WTC11 (cell line): ENCODE results near the gene ST6GALNAC3. TPM values are rescaled to one million over a fixed set of nuclear protein-coding genes. Genes with fewer than 3 reads are reported as not detected.

Experiments
- ATAC-seq: fragments of 200-7000 bp; cut with Tn5 transposase; 2 replicates; pipeline ENCODE4 v1.10.0; 2021; ENCODE audit warnings: mild to moderate bottlenecking, moderate library complexity
- CTCF ChIA-PET: fragments of 300-600 bp; sonication (Branson Sonifier 250); formaldehyde crosslinking; loops from one replicate; lab custom pipeline; 2021; ENCODE audit warnings: antibody characterized with exemption; lab: Charles Lee
- POLR2A ChIA-PET: fragments of 350-600 bp; sonication (Branson Sonifier 250); formaldehyde crosslinking; loops from one replicate; lab custom pipeline; 2021; ENCODE audit warnings: antibody characterized with exemption; lab: Charles Lee
- DNase-seq: peaks from one replicate; pipeline ENCODE4 v3.0.0; 2021; ENCODE audit warnings: low spot score
- H3K27ac Mint-ChIP-seq: 2 replicates; pipeline ENCODE4 v1.8.0; 2021; ENCODE audit warnings: mixed read lengths
- H3K27me3 Mint-ChIP-seq: 2 replicates; pipeline ENCODE4 v1.8.0; 2021; ENCODE audit warnings: low read depth, mild to moderate bottlenecking, moderate library complexity, mixed read lengths
- H3K36me3 Mint-ChIP-seq: 2 replicates; pipeline ENCODE4 v1.8.0; 2021; ENCODE audit warnings: mixed read lengths
- H3K4me1 Mint-ChIP-seq: 2 replicates; pipeline ENCODE4 v1.8.0; 2022; ENCODE audit warnings: mixed read lengths
- H3K4me3 Mint-ChIP-seq: 2 replicates; pipeline ENCODE4 v1.8.0; 2021; ENCODE audit warnings: mild to moderate bottlenecking, moderate library complexity, mixed read lengths
- H3K9me3 Mint-ChIP-seq: 2 replicates; pipeline ENCODE4 v1.8.0; 2021; ENCODE audit warnings: mixed read lengths
- ETV6 ChIP-seq: sonication (generic); formaldehyde crosslinking; IDR thresholded peaks from 2 replicates; pipeline ENCODE4 v1.8.1; 2022; ENCODE audit warnings: mild to moderate bottlenecking, missing genetic modification reagents
- FOXJ3 ChIP-seq: sonication (generic); formaldehyde crosslinking; IDR thresholded peaks from 2 replicates; pipeline ENCODE4 v1.9.0; 2021; ENCODE audit warnings: missing genetic modification reagents, mild to moderate bottlenecking, borderline replicate concordance
- FOXK1 ChIP-seq: sonication (generic); formaldehyde crosslinking; IDR thresholded peaks from 2 replicates; pipeline ENCODE4 v1.8.0; 2022; ENCODE audit warnings: mild to moderate bottlenecking, moderate library complexity, missing genetic modification reagents
- GABPB1 ChIP-seq: sonication (generic); formaldehyde crosslinking; IDR thresholded peaks from 2 replicates; pipeline ENCODE4 v1.8.1; 2023; ENCODE audit warnings: mild to moderate bottlenecking, missing genetic modification reagents
- HMGA2 ChIP-seq: fragments of 250-450 bp; sonication (Bioruptor Pico); IDR thresholded peaks from 2 replicates; pipeline ENCODE4 v1.4.0; 2021; ENCODE audit warnings: mild to moderate bottlenecking, moderate library complexity
- IRF1 ChIP-seq: sonication (generic); formaldehyde crosslinking; IDR thresholded peaks from 2 replicates; pipeline ENCODE4 v1.8.0; 2023; ENCODE audit warnings: missing genetic modification reagents
- IRF2 ChIP-seq: sonication (generic); formaldehyde crosslinking; IDR thresholded peaks from 2 replicates; pipeline ENCODE4 v1.8.0; 2022; ENCODE audit warnings: low read depth, missing genetic modification reagents, borderline replicate concordance
- NFE2L1 ChIP-seq: sonication (generic); formaldehyde crosslinking; IDR thresholded peaks from 2 replicates; pipeline ENCODE4 v1.8.1; 2023; ENCODE audit warnings: missing genetic modification reagents
- NFYB ChIP-seq: sonication (generic); formaldehyde crosslinking; conservative IDR thresholded peaks from 2 replicates; pipeline ENCODE4 v1.8.0; 2022; ENCODE audit warnings: low read depth, missing genetic modification reagents
- NR1H2 ChIP-seq: sonication (generic); formaldehyde crosslinking; IDR thresholded peaks from 2 replicates; pipeline ENCODE4 v1.9.0; 2021; ENCODE audit warnings: mild to moderate bottlenecking, moderate library complexity, missing genetic modification reagents
- NR3C1 ChIP-seq: sonication (generic); formaldehyde crosslinking; conservative IDR thresholded peaks from 2 replicates; pipeline ENCODE4 v1.8.1; 2023; ENCODE audit warnings: low read depth, mild to moderate bottlenecking, missing genetic modification reagents
- OVOL2 ChIP-seq: fragments of 250-450 bp; sonication (Bioruptor Pico); IDR thresholded peaks from 2 replicates; pipeline ENCODE4 v1.9.0; 2021; ENCODE audit warnings: mild to moderate bottlenecking, borderline replicate concordance
- PRRX2 ChIP-seq: fragments of 250-450 bp; sonication (Bioruptor Pico); IDR thresholded peaks from 2 replicates; pipeline ENCODE4 v1.8.0; 2021; ENCODE audit warnings: mild to moderate bottlenecking
- RELA ChIP-seq: sonication (generic); formaldehyde crosslinking; IDR thresholded peaks from 2 replicates; pipeline ENCODE4 v1.8.1; 2022; ENCODE audit warnings: missing genetic modification reagents, mild to moderate bottlenecking, borderline replicate concordance
- SMAD4 ChIP-seq: sonication (generic); formaldehyde crosslinking; IDR thresholded peaks from 2 replicates; pipeline ENCODE4 v1.8.0; 2022; ENCODE audit warnings: mild to moderate bottlenecking, missing genetic modification reagents
- SOX15 ChIP-seq: fragments of 250-450 bp; sonication (Bioruptor Pico); IDR thresholded peaks from 2 replicates; pipeline ENCODE4 v1.9.0; 2021; ENCODE audit warnings: mild to moderate bottlenecking
- SP1 ChIP-seq: sonication (generic); formaldehyde crosslinking; conservative IDR thresholded peaks from 2 replicates; pipeline ENCODE4 v1.8.1; 2022; ENCODE audit warnings: missing genetic modification reagents
- TCF7 ChIP-seq: sonication (generic); formaldehyde crosslinking; IDR thresholded peaks from 2 replicates; pipeline ENCODE4 v1.8.0; 2022; ENCODE audit warnings: mild to moderate bottlenecking, low read depth, missing genetic modification reagents, moderate library complexity
- TEAD1 ChIP-seq: sonication (generic); formaldehyde crosslinking; IDR thresholded peaks from 2 replicates; pipeline ENCODE4 v1.8.0; 2022; ENCODE audit warnings: mild to moderate bottlenecking, missing genetic modification reagents
- ZBTB21 ChIP-seq: sonication (generic); formaldehyde crosslinking; IDR thresholded peaks from 2 replicates; pipeline ENCODE4 v1.8.1; 2023; ENCODE audit warnings: mild to moderate bottlenecking, missing genetic modification reagents, borderline replicate concordance
- ZNF138 ChIP-seq: sonication (generic); formaldehyde crosslinking; conservative IDR thresholded peaks from 2 replicates; pipeline ENCODE4 v1.8.1; 2022; ENCODE audit warnings: mild to moderate bottlenecking, moderate library complexity, missing genetic modification reagents
- ZNF263 ChIP-seq: sonication (generic); formaldehyde crosslinking; IDR thresholded peaks from 2 replicates; pipeline ENCODE4 v1.8.1; 2022; ENCODE audit warnings: low read depth, mild to moderate bottlenecking, moderate library complexity, missing genetic modification reagents
- ZNF317 ChIP-seq: sonication (generic); formaldehyde crosslinking; IDR thresholded peaks from 2 replicates; pipeline ENCODE4 v1.8.1; 2023; ENCODE audit warnings: low read depth, mild to moderate bottlenecking, moderate library complexity, missing genetic modification reagents, borderline replicate concordance
- ZNF416 ChIP-seq: fragments of 250-450 bp; sonication (Bioruptor Pico); IDR thresholded peaks from 2 replicates; pipeline ENCODE4 v1.9.0; 2021; ENCODE audit warnings: mild to moderate bottlenecking, inconsistent platforms
- total RNA-seq: library from RNA; stranded (reverse); gene quantifications from 3 replicates; pipeline ENCODE4 v1.2.3, GENCODE V29; 2021
- TF ChIP-seq, protein P1 (sequence below): fragments of 250-450 bp; sonication (Bioruptor Pico); IDR thresholded peaks from 2 replicates; pipeline ENCODE4 v2.1.2; 2022; ENCODE audit warnings: mild to moderate bottlenecking, moderate library complexity
- TF ChIP-seq, protein P2 (sequence below): fragments of 250-450 bp; sonication (Bioruptor Pico); IDR thresholded peaks from 2 replicates; pipeline ENCODE4 v1.9.0; 2021; ENCODE audit warnings: mild to moderate bottlenecking, borderline replicate concordance
- TF ChIP-seq, protein P3 (sequence below): fragments of 250-450 bp; sonication (Bioruptor Pico); IDR thresholded peaks from 2 replicates; pipeline ENCODE4 v1.8.0; 2021; ENCODE audit warnings: mild to moderate bottlenecking
- TF ChIP-seq, protein P4 (sequence below): fragments of 250-450 bp; sonication (Bioruptor Pico); IDR thresholded peaks from 2 replicates; pipeline ENCODE4 v1.9.0; 2021; ENCODE audit warnings: mild to moderate bottlenecking

Gene ST6GALNAC3
- total RNA-seq, 1 experiment from 2014 or later, result 11.9 TPM

DNA sequence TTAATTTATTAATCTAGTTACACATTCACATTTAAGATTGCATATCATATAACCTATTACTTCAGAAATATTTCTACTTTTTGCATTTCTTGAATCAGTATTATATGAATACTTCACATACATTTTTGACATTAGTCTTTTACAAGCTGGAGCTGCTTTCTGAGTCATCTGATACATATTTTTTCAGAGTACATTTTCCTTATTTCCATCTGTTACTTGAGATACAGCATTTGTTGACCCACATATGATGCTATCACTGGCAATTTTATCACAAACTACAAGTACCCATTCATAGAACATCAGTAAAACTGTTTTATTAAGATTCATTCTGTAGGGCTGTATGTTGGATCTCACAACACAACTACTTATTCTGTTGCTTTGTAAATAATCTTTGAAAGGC is 425.6 kb downstream of the ST6GALNAC3 start (continued):
- TF ChIP-seq NR3C1 (no peak), TEAD1 (CRISPR knock-in tag) (no peak), IRF2 (CRISPR knock-in tag) (no peak), TCF7 (CRISPR knock-in tag) (no peak), ZNF138 (CRISPR knock-in tag) (no peak), ZBTB21 (CRISPR knock-in tag) (no peak), SP1 (CRISPR knock-in tag) (no peak), OVOL2 (CRISPR knock-in tag) (no peak)
- TF ChIP-seq, protein P1, sequence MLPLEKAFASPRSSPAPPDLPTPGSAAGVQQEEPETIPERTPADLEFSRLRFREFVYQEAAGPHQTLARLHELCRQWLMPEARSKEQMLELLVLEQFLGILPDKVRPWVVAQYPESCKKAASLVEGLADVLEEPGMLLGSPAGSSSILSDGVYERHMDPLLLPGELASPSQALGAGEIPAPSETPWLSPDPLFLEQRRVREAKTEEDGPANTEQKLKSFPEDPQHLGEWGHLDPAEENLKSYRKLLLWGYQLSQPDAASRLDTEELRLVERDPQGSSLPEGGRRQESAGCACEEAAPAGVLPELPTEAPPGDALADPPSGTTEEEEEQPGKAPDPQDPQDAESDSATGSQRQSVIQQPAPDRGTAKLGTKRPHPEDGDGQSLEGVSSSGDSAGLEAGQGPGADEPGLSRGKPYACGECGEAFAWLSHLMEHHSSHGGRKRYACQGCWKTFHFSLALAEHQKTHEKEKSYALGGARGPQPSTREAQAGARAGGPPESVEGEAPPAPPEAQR, result no peak
- TF ChIP-seq, protein P2, sequence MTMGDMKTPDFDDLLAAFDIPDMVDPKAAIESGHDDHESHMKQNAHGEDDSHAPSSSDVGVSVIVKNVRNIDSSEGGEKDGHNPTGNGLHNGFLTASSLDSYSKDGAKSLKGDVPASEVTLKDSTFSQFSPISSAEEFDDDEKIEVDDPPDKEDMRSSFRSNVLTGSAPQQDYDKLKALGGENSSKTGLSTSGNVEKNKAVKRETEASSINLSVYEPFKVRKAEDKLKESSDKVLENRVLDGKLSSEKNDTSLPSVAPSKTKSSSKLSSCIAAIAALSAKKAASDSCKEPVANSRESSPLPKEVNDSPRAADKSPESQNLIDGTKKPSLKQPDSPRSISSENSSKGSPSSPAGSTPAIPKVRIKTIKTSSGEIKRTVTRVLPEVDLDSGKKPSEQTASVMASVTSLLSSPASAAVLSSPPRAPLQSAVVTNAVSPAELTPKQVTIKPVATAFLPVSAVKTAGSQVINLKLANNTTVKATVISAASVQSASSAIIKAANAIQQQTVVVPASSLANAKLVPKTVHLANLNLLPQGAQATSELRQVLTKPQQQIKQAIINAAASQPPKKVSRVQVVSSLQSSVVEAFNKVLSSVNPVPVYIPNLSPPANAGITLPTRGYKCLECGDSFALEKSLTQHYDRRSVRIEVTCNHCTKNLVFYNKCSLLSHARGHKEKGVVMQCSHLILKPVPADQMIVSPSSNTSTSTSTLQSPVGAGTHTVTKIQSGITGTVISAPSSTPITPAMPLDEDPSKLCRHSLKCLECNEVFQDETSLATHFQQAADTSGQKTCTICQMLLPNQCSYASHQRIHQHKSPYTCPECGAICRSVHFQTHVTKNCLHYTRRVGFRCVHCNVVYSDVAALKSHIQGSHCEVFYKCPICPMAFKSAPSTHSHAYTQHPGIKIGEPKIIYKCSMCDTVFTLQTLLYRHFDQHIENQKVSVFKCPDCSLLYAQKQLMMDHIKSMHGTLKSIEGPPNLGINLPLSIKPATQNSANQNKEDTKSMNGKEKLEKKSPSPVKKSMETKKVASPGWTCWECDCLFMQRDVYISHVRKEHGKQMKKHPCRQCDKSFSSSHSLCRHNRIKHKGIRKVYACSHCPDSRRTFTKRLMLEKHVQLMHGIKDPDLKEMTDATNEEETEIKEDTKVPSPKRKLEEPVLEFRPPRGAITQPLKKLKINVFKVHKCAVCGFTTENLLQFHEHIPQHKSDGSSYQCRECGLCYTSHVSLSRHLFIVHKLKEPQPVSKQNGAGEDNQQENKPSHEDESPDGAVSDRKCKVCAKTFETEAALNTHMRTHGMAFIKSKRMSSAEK, result no peak
- TF ChIP-seq, protein P3, sequence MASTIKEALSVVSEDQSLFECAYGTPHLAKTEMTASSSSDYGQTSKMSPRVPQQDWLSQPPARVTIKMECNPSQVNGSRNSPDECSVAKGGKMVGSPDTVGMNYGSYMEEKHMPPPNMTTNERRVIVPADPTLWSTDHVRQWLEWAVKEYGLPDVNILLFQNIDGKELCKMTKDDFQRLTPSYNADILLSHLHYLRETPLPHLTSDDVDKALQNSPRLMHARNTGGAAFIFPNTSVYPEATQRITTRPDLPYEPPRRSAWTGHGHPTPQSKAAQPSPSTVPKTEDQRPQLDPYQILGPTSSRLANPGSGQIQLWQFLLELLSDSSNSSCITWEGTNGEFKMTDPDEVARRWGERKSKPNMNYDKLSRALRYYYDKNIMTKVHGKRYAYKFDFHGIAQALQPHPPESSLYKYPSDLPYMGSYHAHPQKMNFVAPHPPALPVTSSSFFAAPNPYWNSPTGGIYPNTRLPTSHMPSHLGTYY (CRISPR knock-in tag), result no peak
- TF ChIP-seq, all 79 proteins: peak for 0

- Mint-ChIP-seq H3K36me3 (no peaks in the 10 kb centered on the region), H3K9me3 (no peaks in the 10 kb centered on the region), H3K4me1 (peaks cover 70% of the 10 kb centered on the region), H3K27me3 (no peaks in the 10 kb centered on the region), H3K27ac (peak overlapping the region; percentile 95), H3K4me3 (peak overlapping the region; percentile 36)
- ChIA-PET POLR2A (no interaction called here), CTCF (interaction anchor here (1.4 kb wide), 1 partner anchor 14 kb away, joined by 3 read pairs; no protein-coding TSS in a partner anchor)
- no peak for TF ChIP-seq SMAD4 (CRISPR knock-in tag)
- TF ChIP-seq ZNF317 (CRISPR knock-in tag), result no peak
- TF ChIP-seq PRRX2, result no peak
- no peak for TF ChIP-seq NFYB (CRISPR knock-in tag)
- TF ChIP-seq ZNF263, result no peak
- no peak for TF ChIP-seq SOX15
- TF ChIP-seq HMGA2 (CRISPR knock-in tag), result no peak
- no peak for TF ChIP-seq OVOL2 (CRISPR knock-in tag)
- no peak for TF ChIP-seq FOXK1
- TF ChIP-seq, protein P4, sequence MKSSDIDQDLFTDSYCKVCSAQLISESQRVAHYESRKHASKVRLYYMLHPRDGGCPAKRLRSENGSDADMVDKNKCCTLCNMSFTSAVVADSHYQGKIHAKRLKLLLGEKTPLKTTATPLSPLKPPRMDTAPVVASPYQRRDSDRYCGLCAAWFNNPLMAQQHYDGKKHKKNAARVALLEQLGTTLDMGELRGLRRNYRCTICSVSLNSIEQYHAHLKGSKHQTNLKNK (CRISPR knock-in tag), result no peak
- TF ChIP-seq ZNF416 (CRISPR knock-in tag), result no peak
- TF ChIP-seq RELA (CRISPR knock-in tag), result no peak
- TF ChIP-seq NFE2L1 (CRISPR knock-in tag), result no peak
- no peak for TF ChIP-seq NR1H2 (CRISPR knock-in tag)
- no peak for TF ChIP-seq SP1 (CRISPR knock-in tag)
- no peak for TF ChIP-seq ETV6 (CRISPR knock-in tag)
- no peak for TF ChIP-seq FOXJ3 (CRISPR knock-in tag)
- no peak for TF ChIP-seq GABPB1 (CRISPR knock-in tag)
- no peak for TF ChIP-seq IRF1 (CRISPR knock-in tag)
- ATAC-seq, result no peak
- DNase-seq, result no peak
Measured at GRCh38 chr1:76501136-76501535, 426.6 kb downstream of the ST6GALNAC3 start.
